GM18507 (cell line): ENCODE measurements around the gene EGLN3.

Experiments
- DNase-seq: peaks from one replicate; pipeline ENCODE4 v3.0.0; 2011; ENCODE audit warnings: low read depth; ENCODE audit not compliant: insufficient read length; ENCODE audit errors: extremely low spot score
- FAIRE-seq: peaks from 2 replicates; lab custom pipeline; 2011; peaks lifted over from hg19 to GRCh38; lab: Jason Lieb, UNC

EGLN3 gene

DNA sequence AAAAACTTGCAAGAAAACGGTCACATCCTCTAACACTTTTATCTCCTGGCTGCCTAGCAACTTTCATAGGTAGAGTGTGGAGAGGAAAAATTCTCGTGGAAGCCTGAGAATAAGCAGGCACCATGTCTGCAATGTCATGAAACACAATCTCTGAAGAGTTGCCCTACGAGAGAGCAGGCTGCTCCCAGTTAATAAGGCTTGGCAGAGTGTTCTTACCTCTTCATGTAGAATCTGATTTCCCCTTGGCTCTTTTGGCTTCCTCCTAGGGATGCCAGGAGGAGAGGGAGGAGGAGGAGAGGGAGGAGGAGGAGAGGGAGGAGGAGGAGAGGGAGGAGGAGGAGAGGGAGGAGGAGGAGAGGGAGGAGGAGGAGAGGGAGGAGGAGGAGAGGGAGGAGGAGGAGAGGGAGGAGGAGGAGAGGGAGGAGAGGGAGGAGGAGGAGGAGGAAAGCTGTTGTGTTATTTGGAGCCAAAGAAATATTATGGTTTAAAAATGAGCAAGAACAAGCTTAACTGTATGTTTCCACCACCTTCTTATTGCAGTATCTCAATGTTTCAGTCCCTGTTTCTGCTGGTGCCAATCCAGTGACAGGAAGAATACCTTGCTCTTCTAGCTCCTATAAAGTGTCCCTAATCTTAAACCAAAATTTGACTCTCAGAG, 52.9 kb downstream of the EGLN3 start:
- DNase-seq (no peak), FAIRE-seq (no peak)

DNA sequence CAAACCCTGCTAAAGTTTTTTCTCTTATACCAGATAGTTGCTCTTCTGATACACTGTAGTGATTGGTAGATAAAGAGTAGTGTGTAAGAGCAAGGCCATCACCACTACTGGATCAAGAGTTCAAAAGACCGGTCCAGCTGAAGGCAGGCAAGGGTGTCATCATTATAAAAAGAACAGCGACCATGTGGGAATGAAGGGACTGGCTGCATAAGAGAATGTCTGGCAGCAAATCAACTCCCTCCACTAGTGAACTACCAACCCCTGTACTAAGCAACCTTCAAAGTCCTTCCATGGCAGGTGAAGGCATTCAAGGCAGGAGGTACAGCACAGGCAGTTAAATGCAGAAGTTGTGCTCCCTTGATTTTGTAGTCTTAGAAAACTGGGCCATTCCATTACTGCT, 53.5 kb downstream of the EGLN3 start:
- FAIRE-seq (no peak), DNase-seq (no peak)

DNA sequence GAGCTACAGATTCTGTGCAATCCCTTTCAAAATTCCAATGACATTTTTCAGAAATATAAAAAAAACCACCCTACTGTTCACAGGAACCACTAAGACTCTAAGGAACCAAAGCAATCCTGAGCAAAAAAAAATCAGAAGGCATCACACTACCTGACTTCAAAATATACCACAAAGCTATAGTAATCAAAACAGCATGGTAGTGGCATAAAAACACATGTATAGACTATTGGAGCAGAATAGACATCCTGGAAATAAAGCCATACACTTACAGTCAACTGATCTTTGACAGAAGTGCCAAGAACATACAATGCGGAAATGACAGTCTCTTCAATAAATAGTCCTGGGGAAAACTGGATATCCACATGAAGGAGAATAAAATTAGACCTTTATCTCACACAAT, 56.5 kb downstream of the EGLN3 start:
- FAIRE-seq, result no peak
- DNase-seq, result no peak

DNA sequence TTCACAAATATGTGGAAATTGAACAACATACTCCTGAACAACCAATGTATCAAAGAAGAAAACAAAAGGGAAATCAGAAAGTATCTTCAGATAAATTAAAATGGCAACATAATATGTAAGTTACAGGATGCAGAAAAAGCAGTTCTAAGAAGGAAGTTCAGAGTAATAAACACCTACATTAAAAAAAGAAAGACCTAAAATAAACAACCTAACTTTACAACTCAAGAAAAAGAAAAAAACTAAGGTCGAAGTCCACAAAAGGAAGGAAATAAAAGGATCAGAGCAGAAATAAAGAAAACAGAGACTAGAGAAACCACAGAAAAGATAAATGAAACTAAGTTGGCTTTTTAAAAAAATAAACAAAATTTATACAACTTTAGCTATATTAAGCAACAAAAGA, 59.2 kb downstream of the EGLN3 start:
- DNase-seq (no peak), FAIRE-seq (no peak)

DNA sequence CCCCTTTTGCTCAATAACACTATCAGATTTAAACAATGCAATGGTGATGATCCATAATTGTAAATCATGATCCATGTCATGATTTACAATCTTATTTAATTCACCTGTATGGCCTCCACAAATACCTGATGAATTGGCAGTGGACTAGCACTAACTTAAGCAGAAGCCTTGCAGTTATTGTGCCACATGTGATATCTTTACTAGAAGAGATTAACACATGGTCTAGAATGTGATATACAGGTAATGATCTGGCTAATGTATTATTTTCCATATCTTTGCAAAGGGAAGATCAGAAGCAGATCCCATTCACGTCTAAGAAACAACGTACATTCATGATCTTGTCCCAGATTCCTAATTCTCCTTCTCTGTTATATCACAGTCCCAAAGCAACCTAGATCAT, 66.0 kb downstream of the EGLN3 start:
- DNase-seq (no peak), FAIRE-seq (no peak)

DNA sequence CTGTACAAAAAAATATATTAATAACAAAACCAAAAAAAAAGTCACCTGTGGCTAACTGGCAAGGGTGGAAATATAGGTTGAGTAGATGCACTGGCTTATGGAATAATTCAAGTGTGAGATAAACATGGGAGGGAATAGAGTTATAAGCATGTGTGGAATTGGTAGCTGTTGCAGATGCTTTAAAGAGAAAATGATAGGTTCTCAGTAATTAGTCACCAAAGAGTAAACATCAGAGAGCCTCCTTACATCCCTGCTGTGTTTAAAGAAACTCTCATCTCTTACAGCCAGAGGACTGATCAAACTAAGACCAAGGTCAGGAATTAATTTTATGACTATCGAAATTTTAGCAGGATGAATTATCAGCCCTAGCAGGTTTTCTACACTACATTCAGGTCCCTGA, 70.5 kb downstream of the EGLN3 start:
- DNase-seq (no peak), FAIRE-seq (no peak)

DNA sequence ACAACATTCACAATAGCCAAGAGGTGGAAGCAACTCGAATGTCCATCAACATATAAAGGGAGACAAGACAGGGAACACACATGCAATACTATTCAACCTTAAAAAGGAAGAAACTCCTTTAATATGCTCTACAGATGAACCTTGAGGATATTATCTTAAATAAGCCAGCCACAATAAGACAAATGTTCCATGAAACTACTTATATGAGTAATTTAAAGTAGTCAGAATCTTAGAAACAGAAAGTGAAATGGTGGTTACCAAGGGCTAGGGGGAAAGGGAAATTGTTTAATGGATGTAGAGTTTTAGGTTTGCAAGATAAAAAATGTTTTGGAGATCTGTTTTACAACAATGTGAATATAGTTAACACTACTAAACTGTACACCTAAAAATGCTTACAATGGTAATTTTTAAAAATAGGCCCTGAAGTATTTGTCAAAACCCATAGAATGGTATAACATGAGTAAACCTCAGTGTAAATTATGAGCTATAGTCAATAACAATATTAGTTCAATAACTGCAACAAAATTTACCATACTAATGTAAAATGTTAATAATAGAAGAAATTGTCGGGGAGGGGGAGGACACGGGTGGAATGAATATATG, 71.1 kb downstream of the EGLN3 start:
- FAIRE-seq (no peak), DNase-seq (no peak)

DNA sequence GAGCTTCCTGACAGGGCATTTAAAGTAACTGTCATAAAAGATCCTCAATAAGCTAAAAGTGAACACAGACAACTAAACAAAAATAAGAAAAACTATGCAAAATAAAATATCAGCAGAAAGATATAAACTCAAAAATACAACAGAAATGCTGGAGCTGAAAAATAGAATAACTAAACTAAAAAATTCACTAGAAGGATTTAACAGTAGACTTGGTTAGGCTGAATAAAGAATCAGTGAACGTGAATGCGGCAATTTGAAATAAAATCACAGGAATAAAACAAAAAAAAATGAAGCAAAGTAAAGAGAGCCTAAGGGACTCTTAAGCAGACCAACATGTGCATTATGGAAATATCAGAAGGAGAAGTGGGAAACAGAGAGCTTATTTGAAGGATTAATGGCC, 74.6 kb downstream of the EGLN3 start:
- DNase-seq (no peak), FAIRE-seq (no peak)
